Uterus (tissue), 4 donors: ENCODE results near the gene THPO. TPM values are rescaled to one million over a fixed set of nuclear protein-coding genes. Genes with fewer than 3 reads are reported as not detected.
A peak's percentile ranks its signal among the peaks of the same experiment; 100 is the strongest.

Experiments used
- DNase-seq, 2 donors: peaks; one replicate each; pipeline ENCODE4 v3.0.0-alpha.2; 2019 to 2020
- H3K27ac ChIP-seq, 2 donors: fragments of 200-600 bp; sonication (generic); 1 replicate in 1 of 2; 2 replicates in 1 of 2; pipeline ENCODE4 v1.5.1; 2016 to 2018
- H3K27me3 ChIP-seq, 2 donors: fragments of 200-600 bp; sonication (generic); one replicate each; pipeline ENCODE4 v1.5.1; 2018 to 2019; ENCODE audit warnings: control low read depth in 1 of 2
- H3K36me3 ChIP-seq, 2 donors: fragments of 200-600 bp; sonication (generic); one replicate each; pipeline ENCODE4 v1.5.1; 2019; ENCODE audit warnings: control low read depth in 1 of 2
- H3K4me1 ChIP-seq, 2 donors: fragments of 200-600 bp; sonication (generic); one replicate each; pipeline ENCODE4 v1.5.1; 2018 to 2019; ENCODE audit warnings: control low read depth in 1 of 2
- H3K4me3 ChIP-seq, 2 donors: fragments of 200-600 bp; sonication (generic); 1 replicate in 1 of 2; 2 replicates in 1 of 2; pipeline ENCODE4 v1.5.1; 2018 to 2019; ENCODE audit warnings: mild to moderate bottlenecking in 1 of 2
- H3K9me3 ChIP-seq, 2 donors: fragments of 200-600 bp; sonication (generic); one replicate each; pipeline ENCODE4 v1.5.1; 2019; ENCODE audit warnings: control low read depth in 1 of 2
- CTCF ChIP-seq, 4 experiments: fragments of 200-600 bp in 2 of 4; fragments of 450-650 bp in 2 of 4; sonication (generic) in 2 of 4; IDR thresholded peaks; one replicate each; pipeline ENCODE4 v1.5.1; 2016 to 2019; ENCODE audit warnings: antibody characterized with exemption in 4 of 4, mild to moderate bottlenecking in 2 of 4, moderate library complexity in 1 of 4
- POLR2A ChIP-seq, 2 donors: fragments of 450-650 bp; IDR thresholded peaks; one replicate each; pipeline ENCODE4 v1.6.1; 2016; ENCODE audit warnings: antibody characterized with exemption in 2 of 2, mild to moderate bottlenecking in 1 of 2, moderate library complexity in 1 of 2
- intact Hi-C: fragments of 100-400 bp; cut with DNase I; formaldehyde crosslinking; loops from one replicate; pipeline ENCODE4 v1.15.1; 2023; ENCODE audit warnings: low total_unique reads
- total RNA-seq, 4 donors: library from RNA; depleted of rRNA in 3 of 4; stranded (reverse); fragments of >200 nt in 3 of 4; gene quantifications; one replicate each; pipeline versions ENCODE4 v1.1.0 to v1.2.4, GENCODE V29; 2014 to 2023
- donor health status: DM: yes; HTN: yes; CAD: no.

The THPO gene
- total RNA-seq, 4 donors from 2014 or later, result 0.29 to 4.7 (median 0.46) TPM

DNA sequence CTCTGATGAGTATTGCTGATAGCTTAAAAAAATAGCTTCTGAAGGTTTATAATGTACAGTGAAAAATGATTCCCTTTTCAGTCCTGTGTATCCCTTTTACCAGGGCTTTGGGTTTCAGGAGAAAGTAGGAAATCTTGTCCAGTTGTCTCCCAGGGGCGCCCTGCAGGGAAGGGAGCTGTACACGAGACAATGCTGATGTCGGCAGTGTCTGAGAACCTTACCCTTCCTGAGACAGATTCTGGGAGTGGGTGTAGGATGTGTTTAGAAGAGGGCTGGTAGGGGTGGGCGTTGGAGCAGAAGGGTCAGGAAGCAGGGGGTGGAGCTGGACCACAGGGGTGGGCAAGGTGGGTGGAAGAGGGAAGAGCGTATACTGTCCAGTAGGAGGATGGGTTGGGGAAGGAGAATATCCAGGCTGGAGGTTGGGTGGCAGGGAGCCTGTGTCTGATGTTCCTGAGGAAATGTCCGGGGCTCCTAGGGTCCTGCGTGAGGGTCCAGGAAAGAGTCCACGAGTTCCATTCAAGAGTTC lies 5.6 kb downstream of the THPO start:
- Histone ChIP-seq H3K36me3 (no peaks in the 10 kb centered on the region), H3K4me3 (no peak overlapping the region), H3K4me1 (no peaks in the 10 kb centered on the region), H3K9me3 (no peaks in the 10 kb centered on the region), H3K27me3 (no peaks in the 10 kb centered on the region), H3K27ac (no peak overlapping the region)
- intact Hi-C loops, result loop anchor here (10.0 kb wide), 2 partner anchors 142 to 172 kb away; no protein-coding TSS in a partner anchor
- TF ChIP-seq CTCF (IDR thresholded peaks at IDR 0.05) (no peak), POLR2A (IDR thresholded peaks at IDR 0.05) (no peak)
- no peak for DNase-seq

GRCh38 chr3:184371570-184372018 lies 6.4 kb downstream of the THPO start:
- DNase-seq, result peak; percentile 79 to 81
- Histone ChIP-seq H3K4me3 (no peak overlapping the region), H3K36me3 (no peaks in the 10 kb centered on the region), H3K27ac (peak overlapping the region in 1 of 2 donors; percentile 8), H3K9me3 (no peaks in the 10 kb centered on the region), H3K27me3 (no peaks in the 10 kb centered on the region), H3K4me1 (no peaks in the 10 kb centered on the region)
- intact Hi-C loops, result loop anchor here (10.0 kb wide), 2 partner anchors 143 to 173 kb away; no protein-coding TSS in a partner anchor
- TF ChIP-seq CTCF (IDR thresholded peaks at IDR 0.05), result peak; percentile 88 to 96 (median 93)
- peak in 1 of 2 donors; percentile 17 for TF ChIP-seq POLR2A (IDR thresholded peaks at IDR 0.05)

GRCh38 chr3:184368586-184369183 lies 9.3 kb downstream of the THPO start:
- Histone ChIP-seq H3K27me3 (no peaks in the 10 kb centered on the region), H3K9me3 (no peaks in the 10 kb centered on the region), H3K4me1 (peaks cover 0 to 10% of the 10 kb centered on the region in 2 donors), H3K4me3 (no peak overlapping the region), H3K36me3 (no peaks in the 10 kb centered on the region), H3K27ac (peak overlapping the region in 1 of 2 donors; percentile 2)
- intact Hi-C loops, result no loop called here
- DNase-seq, result no peak
- TF ChIP-seq CTCF (IDR thresholded peaks at IDR 0.05) (no peak), POLR2A (IDR thresholded peaks at IDR 0.05) (no peak)

- intact Hi-C loops, result no loop called here
- Histone ChIP-seq H3K9me3 (no peaks in the 10 kb centered on the region), H3K27ac (no peak overlapping the region), H3K27me3 (no peaks in the 10 kb centered on the region), H3K4me3 (no peak overlapping the region), H3K36me3 (no peaks in the 10 kb centered on the region), H3K4me1 (peaks cover 0 to 13% of the 10 kb centered on the region in 2 donors)
- no peak for DNase-seq
- TF ChIP-seq POLR2A (IDR thresholded peaks at IDR 0.05) (no peak), CTCF (IDR thresholded peaks at IDR 0.05) (no peak)
These were observed 9.9 kb downstream of the THPO start for GRCh38 chr3:184368116-184368515.

- Histone ChIP-seq H3K36me3 (no peaks in the 10 kb centered on the region), H3K4me3 (no peak overlapping the region)
These were observed 11.3 kb downstream of the THPO start for GRCh38 chr3:184366619-184367289.

More at GRCh38 chr3:184366619-184367289, 11.3 kb downstream of the THPO start:
- intact Hi-C loops, result no loop called here
- no peak overlapping the region for H3K27ac ChIP-seq
- peaks cover 0 to 13% of the 10 kb centered on the region in 2 donors for H3K4me1 ChIP-seq
- no peaks in the 10 kb centered on the region for H3K27me3 ChIP-seq
- TF ChIP-seq CTCF (IDR thresholded peaks at IDR 0.05), result no peak
- no peak for TF ChIP-seq POLR2A (IDR thresholded peaks at IDR 0.05)
- no peak for DNase-seq
- no peaks in the 10 kb centered on the region for H3K9me3 ChIP-seq
